HEK293 (cell line): ENCODE data around the gene COX6A1.
A peak's percentile ranks its signal among the peaks of the same experiment; 100 is the strongest.

Experiments
- CTCF ChIA-PET: fragments of 350-600 bp; formaldehyde crosslinking; extraction: SDS; loops from one replicate; lab custom pipeline; 2021; ENCODE audit warnings: antibody characterized with exemption; lab: Yijun Ruan, JAX
- POLR2A ChIA-PET: fragments of 300-600 bp; formaldehyde crosslinking; extraction: SDS; loops from one replicate; lab custom pipeline; 2020; ENCODE audit warnings: antibody characterized with exemption, inconsistent platforms; lab: Yijun Ruan, JAX
- H3K27ac ChIP-seq: fragments of 200-500 bp; sonication (Bioruptor generic); 2 replicates; pipeline ENCODE4 v1.5.1; 2014; ENCODE audit warnings: low read depth, low read length, control low read depth, inconsistent platforms; ENCODE audit errors: extremely low read depth
- H3K36me3 ChIP-seq, 2 experiments: fragments of 200-500 bp in 1 of 2; sonication (Bioruptor generic) in 1 of 2; 1 replicate in 1 of 2; 2 replicates in 1 of 2; pipeline ENCODE4 v1.5.1; 2014 to 2017; ENCODE audit warnings: inconsistent platforms in 2 of 2, low read length in 2 of 2; ENCODE audit not compliant: control insufficient read depth in 2 of 2, insufficient read depth in 1 of 2
- H3K4me1 ChIP-seq: fragments of 200-500 bp; sonication (Bioruptor generic); 2 replicates; pipeline ENCODE4 v1.5.1; 2014; ENCODE audit warnings: mild to moderate bottlenecking, low read length, inconsistent platforms; ENCODE audit not compliant: control insufficient read depth, insufficient read depth
- H3K4me3 ChIP-seq: 2 replicates; pipeline ENCODE4 v1.5.1; 2011; ENCODE audit warnings: low read depth, mild to moderate bottlenecking, control low read depth, low read length, moderate library complexity
- H3K9me3 ChIP-seq: fragments of 200-500 bp; sonication (Bioruptor generic); 2 replicates; pipeline ENCODE4 v1.5.1; 2014; ENCODE audit warnings: low read depth, low read length, inconsistent platforms; ENCODE audit not compliant: control insufficient read depth, insufficient read depth
- BCL11A ChIP-seq: fragments of 450-650 bp; formaldehyde crosslinking; IDR thresholded peaks from 2 replicates; pipeline ENCODE4 v1.5.1; 2016; ENCODE audit warnings: low read depth, missing biosample characterization, missing genetic modification characterization
- EGR2 ChIP-seq: fragments of 450-650 bp; formaldehyde crosslinking; IDR thresholded peaks from 2 replicates; pipeline ENCODE4 v1.5.1; 2016; ENCODE audit warnings: low read depth, missing biosample characterization, missing genetic modification characterization
- FEZF1 ChIP-seq: fragments of 450-650 bp; formaldehyde crosslinking; IDR thresholded peaks from 2 replicates; pipeline ENCODE4 v1.5.1; 2016; ENCODE audit warnings: missing biosample characterization, missing genetic modification characterization
- GLIS1 ChIP-seq: fragments of 450-650 bp; formaldehyde crosslinking; IDR thresholded peaks from 2 replicates; pipeline ENCODE4 v1.5.1; 2016; ENCODE audit warnings: missing biosample characterization, missing genetic modification characterization
- MEIS1 ChIP-seq: sonication (generic); formaldehyde crosslinking; IDR thresholded peaks from 2 replicates; pipeline ENCODE4 v1.8.1; 2022; ENCODE audit warnings: missing genetic modification reagents, mild to moderate bottlenecking, borderline replicate concordance
- SCRT2 ChIP-seq: fragments of 450-650 bp; formaldehyde crosslinking; IDR thresholded peaks from 2 replicates; pipeline ENCODE4 v1.5.1; 2016; ENCODE audit warnings: missing biosample characterization, missing genetic modification characterization
- ZIC2 ChIP-seq: fragments of 450-650 bp; formaldehyde crosslinking; IDR thresholded peaks from 2 replicates; pipeline ENCODE4 v1.5.1; 2016; ENCODE audit warnings: missing biosample characterization, missing genetic modification characterization
- ZNF10 ChIP-seq: fragments of 450-650 bp; formaldehyde crosslinking; IDR thresholded peaks from 2 replicates; pipeline ENCODE4 v1.5.1; 2017; ENCODE audit warnings: missing biosample characterization, missing genetic modification characterization
- ZNF133 ChIP-seq: fragments of 450-650 bp; formaldehyde crosslinking; IDR thresholded peaks from 2 replicates; pipeline ENCODE4 v1.5.1; 2016; ENCODE audit warnings: missing biosample characterization, missing genetic modification characterization
- ZNF2 ChIP-seq: fragments of 450-650 bp; formaldehyde crosslinking; IDR thresholded peaks from 2 replicates; pipeline ENCODE4 v1.5.1; 2016; ENCODE audit warnings: missing biosample characterization, missing genetic modification characterization
- ZNF239 ChIP-seq: fragments of 450-650 bp; formaldehyde crosslinking; IDR thresholded peaks from 2 replicates; pipeline ENCODE4 v1.5.1; 2016; ENCODE audit warnings: missing biosample characterization, missing genetic modification characterization
- ZNF24 ChIP-seq: fragments of 450-650 bp; formaldehyde crosslinking; IDR thresholded peaks from 2 replicates; pipeline ENCODE4 v1.5.1; 2016; ENCODE audit warnings: missing biosample characterization, missing genetic modification characterization
- ZNF335 ChIP-seq: fragments of 450-650 bp; formaldehyde crosslinking; conservative IDR thresholded peaks from 2 replicates; pipeline ENCODE4 v1.5.1; 2016; ENCODE audit warnings: missing biosample characterization, missing genetic modification characterization
- ZNF391 ChIP-seq: fragments of 450-650 bp; formaldehyde crosslinking; IDR thresholded peaks from 2 replicates; pipeline ENCODE4 v1.5.1; 2016; ENCODE audit warnings: low read depth, missing biosample characterization, missing genetic modification characterization, borderline replicate concordance
- ZNF561 ChIP-seq: fragments of 450-650 bp; IDR thresholded peaks from 2 replicates; pipeline ENCODE4 v1.5.1; 2018; ENCODE audit warnings: missing biosample characterization, missing genetic modification characterization, borderline replicate concordance
- ZNF585B ChIP-seq: fragments of 450-650 bp; formaldehyde crosslinking; IDR thresholded peaks from 2 replicates; pipeline ENCODE4 v1.5.1; 2016; ENCODE audit warnings: missing biosample characterization, missing genetic modification characterization
- ZNF664 ChIP-seq: fragments of 450-650 bp; formaldehyde crosslinking; IDR thresholded peaks from 2 replicates; pipeline ENCODE4 v1.5.1; 2016; ENCODE audit warnings: missing biosample characterization, missing genetic modification characterization
- ZNF843 ChIP-seq: fragments of 450-650 bp; formaldehyde crosslinking; IDR thresholded peaks from 2 replicates; pipeline ENCODE4 v1.5.1; 2016; ENCODE audit warnings: missing biosample characterization, missing genetic modification characterization
- TF ChIP-seq, protein P1 (sequence below): fragments of 450-650 bp; formaldehyde crosslinking; IDR thresholded peaks from 2 replicates; pipeline ENCODE4 v1.5.1; 2016; ENCODE audit warnings: missing biosample characterization, missing genetic modification characterization
- TF ChIP-seq, protein P2 (sequence below): fragments of 450-650 bp; formaldehyde crosslinking; IDR thresholded peaks from 2 replicates; pipeline ENCODE4; 2016; ENCODE audit warnings: missing biosample characterization, missing genetic modification characterization
- TF ChIP-seq, protein P3 (sequence below): fragments of 450-650 bp; formaldehyde crosslinking; IDR thresholded peaks from 2 replicates; pipeline ENCODE4 v1.5.1; 2016; ENCODE audit warnings: missing biosample characterization, missing genetic modification characterization
- TF ChIP-seq, protein P4 (sequence below): fragments of 450-650 bp; formaldehyde crosslinking; IDR thresholded peaks from 2 replicates; pipeline ENCODE4 v1.5.1; 2016; ENCODE audit warnings: missing biosample characterization, missing genetic modification characterization
- TF ChIP-seq, protein P5 (sequence below): fragments of 450-650 bp; IDR thresholded peaks from 2 replicates; pipeline ENCODE4 v1.5.1; 2018; ENCODE audit warnings: missing biosample characterization, mild to moderate bottlenecking, missing genetic modification characterization
- TF ChIP-seq, protein P6 (sequence below): fragments of 450-650 bp; formaldehyde crosslinking; IDR thresholded peaks from 2 replicates; pipeline ENCODE4 v1.5.1; 2016; ENCODE audit warnings: missing biosample characterization, missing genetic modification characterization

COX6A1 gene

DNA sequence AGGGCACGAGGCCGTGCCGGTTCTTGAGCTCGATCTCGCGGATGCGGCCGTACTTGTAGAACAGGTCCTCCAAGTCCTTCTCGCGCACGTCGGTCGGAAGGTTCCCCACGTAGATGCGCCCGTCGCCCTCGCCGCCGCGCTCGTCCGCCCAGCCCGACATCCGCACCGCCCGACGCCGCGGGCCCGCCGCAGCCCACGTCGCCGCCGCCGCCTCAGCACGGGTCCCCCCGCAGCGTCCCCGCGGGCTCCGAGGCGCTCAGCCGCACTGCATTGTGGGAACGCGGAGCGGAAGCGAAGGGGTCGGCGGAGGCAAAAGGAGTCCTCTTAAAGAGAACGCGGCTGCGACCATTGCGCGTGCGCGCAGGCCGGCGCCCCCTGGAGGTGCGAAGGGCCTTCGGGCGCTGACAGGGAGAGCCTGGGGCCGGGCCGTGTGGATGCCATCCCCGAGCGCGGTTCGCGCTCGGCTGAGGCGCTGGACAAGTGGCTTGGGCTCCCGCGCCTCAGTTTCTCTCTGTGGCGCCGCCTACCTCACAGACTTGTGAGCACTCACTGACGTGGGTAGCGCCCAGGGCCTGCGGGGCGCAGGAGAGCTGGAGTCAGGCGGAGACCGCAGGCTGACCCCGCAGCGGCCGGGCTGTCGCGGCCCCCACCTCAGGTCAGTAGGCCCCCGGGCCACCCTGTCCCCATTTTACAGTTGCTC, 31.7 kb downstream of the COX6A1 start, which contains the start of gene SRSF9:
Gene SRSF9 (minus strand): TSS at position 299 of the 700 bp plus-strand sequence. CDS start 139 bp downstream, at position 160.
- Histone ChIP-seq H3K9me3 (no peaks in the 10 kb centered on the region), H3K4me1 (peaks cover 14% of the 10 kb centered on the region; the same call in 1 of the 2 replicates), H3K4me3 (peak within 1 kb of the TSS; percentile 96), H3K27ac (peak within 1 kb of the TSS; percentile 99), H3K36me3 (peaks cover 26 to 32% of the 10 kb centered on the region in 2 experiments)
- ChIA-PET POLR2A (interaction anchor here (0.5 to 4.7 kb wide), 12 partner anchors 8 to 267 kb away, joined by 3 to 38 read pairs (median 4); partner anchors contain the start of genes COQ5, DYNLL1, POP5 and RNU4-2), CTCF (interaction anchor here (0.6 to 1.9 kb wide), 12 partner anchors 11 to 1198 kb away, joined by 3 to 10 read pairs (median 4); partner anchors contain the start of genes COX6A1 and POP5)
- TF ChIP-seq BCL11A (tag by site-specific recombination) = peak; percentile 85; the same call in 1 of the 2 replicates
- peak; percentile 51 for TF ChIP-seq GLIS1 (tag by site-specific recombination)
- peak; percentile 54; the same call in 1 of the 2 replicates for TF ChIP-seq ZNF391 (tag by site-specific recombination)
- TF ChIP-seq, protein P1, sequence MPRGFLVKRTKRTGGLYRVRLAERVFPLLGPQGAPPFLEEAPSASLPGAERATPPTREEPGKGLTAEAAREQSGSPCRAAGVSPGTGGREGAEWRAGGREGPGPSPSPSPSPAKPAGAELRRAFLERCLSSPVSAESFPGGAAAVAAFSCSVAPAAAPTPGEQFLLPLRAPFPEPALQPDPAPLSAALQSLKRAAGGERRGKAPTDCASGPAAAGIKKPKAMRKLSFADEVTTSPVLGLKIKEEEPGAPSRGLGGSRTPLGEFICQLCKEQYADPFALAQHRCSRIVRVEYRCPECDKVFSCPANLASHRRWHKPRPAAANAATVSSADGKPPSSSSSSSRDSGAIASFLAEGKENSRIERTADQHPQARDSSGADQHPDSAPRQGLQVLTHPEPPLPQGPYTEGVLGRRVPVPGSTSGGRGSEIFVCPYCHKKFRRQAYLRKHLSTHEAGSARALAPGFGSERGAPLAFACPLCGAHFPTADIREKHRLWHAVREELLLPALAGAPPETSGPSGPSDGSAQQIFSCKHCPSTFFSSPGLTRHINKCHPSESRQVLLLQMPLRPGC (tag by site-specific recombination) = peak; percentile 30; the same call in 1 of the 2 replicates
- TF ChIP-seq FEZF1 (tag by site-specific recombination) = no peak
- TF ChIP-seq, protein P2, sequence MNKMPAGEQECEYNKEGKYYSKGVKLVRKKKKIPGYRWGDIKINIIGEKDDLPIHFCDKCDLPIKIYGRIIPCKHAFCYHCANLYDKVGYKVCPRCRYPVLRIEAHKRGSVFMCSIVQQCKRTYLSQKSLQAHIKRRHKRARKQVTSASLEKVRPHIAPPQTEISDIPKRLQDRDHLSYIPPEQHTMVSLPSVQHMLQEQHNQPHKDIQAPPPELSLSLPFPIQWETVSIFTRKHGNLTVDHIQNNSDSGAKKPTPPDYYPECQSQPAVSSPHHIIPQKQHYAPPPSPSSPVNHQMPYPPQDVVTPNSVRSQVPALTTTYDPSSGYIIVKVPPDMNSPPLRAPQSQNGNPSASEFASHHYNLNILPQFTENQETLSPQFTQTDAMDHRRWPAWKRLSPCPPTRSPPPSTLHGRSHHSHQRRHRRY (tag by site-specific recombination) = no peak
- no peak for TF ChIP-seq ZNF664 (tag by site-specific recombination)
- no peak for TF ChIP-seq ZNF239 (tag by site-specific recombination)
- TF ChIP-seq ZNF133 (tag by site-specific recombination) = no peak
- no peak for TF ChIP-seq EGR2
- TF ChIP-seq ZNF585B (tag by site-specific recombination) = no peak
- peak; percentile 55; the same call in 1 of the 2 replicates for TF ChIP-seq ZNF2 (tag by site-specific recombination)
- TF ChIP-seq, protein P3, sequence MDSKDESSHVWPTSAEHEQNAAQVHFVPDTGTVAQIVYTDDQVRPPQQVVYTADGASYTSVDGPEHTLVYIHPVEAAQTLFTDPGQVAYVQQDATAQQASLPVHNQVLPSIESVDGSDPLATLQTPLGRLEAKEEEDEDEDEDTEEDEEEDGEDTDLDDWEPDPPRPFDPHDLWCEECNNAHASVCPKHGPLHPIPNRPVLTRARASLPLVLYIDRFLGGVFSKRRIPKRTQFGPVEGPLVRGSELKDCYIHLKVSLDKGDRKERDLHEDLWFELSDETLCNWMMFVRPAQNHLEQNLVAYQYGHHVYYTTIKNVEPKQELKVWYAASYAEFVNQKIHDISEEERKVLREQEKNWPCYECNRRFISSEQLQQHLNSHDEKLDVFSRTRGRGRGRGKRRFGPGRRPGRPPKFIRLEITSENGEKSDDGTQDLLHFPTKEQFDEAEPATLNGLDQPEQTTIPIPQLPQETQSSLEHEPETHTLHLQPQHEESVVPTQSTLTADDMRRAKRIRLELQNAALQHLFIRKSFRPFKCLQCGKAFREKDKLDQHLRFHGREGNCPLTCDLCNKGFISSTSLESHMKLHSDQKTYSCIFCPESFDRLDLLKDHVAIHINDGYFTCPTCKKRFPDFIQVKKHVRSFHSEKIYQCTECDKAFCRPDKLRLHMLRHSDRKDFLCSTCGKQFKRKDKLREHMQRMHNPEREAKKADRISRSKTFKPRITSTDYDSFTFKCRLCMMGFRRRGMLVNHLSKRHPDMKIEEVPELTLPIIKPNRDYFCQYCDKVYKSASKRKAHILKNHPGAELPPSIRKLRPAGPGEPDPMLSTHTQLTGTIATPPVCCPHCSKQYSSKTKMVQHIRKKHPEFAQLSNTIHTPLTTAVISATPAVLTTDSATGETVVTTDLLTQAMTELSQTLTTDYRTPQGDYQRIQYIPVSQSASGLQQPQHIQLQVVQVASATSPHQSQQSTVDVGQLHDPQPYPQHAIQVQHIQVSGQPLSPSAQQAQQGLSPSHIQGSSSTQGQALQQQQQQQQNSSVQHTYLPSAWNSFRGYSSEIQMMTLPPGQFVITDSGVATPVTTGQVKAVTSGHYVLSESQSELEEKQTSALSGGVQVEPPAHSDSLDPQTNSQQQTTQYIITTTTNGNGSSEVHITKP = no peak
- TF ChIP-seq, protein P4, sequence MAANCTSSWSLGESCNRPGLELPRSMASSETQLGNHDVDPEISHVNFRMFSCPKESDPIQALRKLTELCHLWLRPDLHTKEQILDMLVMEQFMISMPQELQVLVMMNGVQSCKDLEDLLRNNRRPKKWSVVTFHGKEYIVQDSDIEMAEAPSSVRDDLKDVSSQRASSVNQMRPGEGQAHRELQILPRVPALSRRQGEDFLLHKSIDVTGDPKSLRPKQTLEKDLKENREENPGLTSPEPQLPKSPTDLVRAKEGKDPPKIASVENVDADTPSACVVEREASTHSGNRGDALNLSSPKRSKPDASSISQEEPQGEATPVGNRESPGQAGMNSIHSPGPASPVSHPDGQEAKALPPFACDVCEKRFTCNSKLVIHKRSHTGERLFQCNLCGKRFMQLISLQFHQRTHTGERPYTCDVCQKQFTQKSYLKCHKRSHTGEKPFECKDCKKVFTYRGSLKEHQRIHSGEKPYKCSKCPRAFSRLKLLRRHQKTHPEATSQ (tag by site-specific recombination) = peak; percentile 73; the same call in 1 of the 2 replicates
- TF ChIP-seq, protein P5, sequence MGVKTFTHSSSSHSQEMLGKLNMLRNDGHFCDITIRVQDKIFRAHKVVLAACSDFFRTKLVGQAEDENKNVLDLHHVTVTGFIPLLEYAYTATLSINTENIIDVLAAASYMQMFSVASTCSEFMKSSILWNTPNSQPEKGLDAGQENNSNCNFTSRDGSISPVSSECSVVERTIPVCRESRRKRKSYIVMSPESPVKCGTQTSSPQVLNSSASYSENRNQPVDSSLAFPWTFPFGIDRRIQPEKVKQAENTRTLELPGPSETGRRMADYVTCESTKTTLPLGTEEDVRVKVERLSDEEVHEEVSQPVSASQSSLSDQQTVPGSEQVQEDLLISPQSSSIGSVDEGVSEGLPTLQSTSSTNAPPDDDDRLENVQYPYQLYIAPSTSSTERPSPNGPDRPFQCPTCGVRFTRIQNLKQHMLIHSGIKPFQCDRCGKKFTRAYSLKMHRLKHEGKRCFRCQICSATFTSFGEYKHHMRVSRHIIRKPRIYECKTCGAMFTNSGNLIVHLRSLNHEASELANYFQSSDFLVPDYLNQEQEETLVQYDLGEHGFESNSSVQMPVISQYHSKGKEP = 0 out of 2 replicates have a peak, but pooled peaks have one; percentile 44
- 0 out of 2 replicates have a peak, but pooled peaks have one; percentile 20 for TF ChIP-seq ZIC2 (tag by site-specific recombination)
- TF ChIP-seq ZNF561 (tag by site-specific recombination) = peak; percentile 95
- TF ChIP-seq SCRT2 = no peak
- TF ChIP-seq ZNF843 = 0 out of 2 replicates have a peak, but pooled peaks have one; percentile 31
- peak; percentile 100 for TF ChIP-seq ZNF335
- no peak for TF ChIP-seq ZNF10 (tag by site-specific recombination)
- 0 out of 2 replicates have a peak, but pooled peaks have one; percentile 31 for TF ChIP-seq ZNF24 (tag by site-specific recombination)
- TF ChIP-seq, protein P6, sequence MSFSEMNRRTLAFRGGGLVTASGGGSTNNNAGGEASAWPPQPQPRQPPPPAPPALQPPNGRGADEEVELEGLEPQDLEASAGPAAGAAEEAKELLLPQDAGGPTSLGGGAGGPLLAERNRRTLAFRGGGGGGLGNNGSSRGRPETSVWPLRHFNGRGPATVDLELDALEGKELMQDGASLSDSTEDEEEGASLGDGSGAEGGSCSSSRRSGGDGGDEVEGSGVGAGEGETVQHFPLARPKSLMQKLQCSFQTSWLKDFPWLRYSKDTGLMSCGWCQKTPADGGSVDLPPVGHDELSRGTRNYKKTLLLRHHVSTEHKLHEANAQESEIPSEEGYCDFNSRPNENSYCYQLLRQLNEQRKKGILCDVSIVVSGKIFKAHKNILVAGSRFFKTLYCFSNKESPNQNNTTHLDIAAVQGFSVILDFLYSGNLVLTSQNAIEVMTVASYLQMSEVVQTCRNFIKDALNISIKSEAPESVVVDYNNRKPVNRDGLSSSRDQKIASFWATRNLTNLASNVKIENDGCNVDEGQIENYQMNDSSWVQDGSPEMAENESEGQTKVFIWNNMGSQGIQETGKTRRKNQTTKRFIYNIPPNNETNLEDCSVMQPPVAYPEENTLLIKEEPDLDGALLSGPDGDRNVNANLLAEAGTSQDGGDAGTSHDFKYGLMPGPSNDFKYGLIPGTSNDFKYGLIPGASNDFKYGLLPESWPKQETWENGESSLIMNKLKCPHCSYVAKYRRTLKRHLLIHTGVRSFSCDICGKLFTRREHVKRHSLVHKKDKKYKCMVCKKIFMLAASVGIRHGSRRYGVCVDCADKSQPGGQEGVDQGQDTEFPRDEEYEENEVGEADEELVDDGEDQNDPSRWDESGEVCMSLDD = no peak; the same call in 1 of the 2 replicates
- no peak for TF ChIP-seq MEIS1
